Peyer's patch (tissue), 4 donors: ENCODE measurements around the gene JPH3. TPM values are rescaled to one million over a fixed set of nuclear protein-coding genes. Genes with fewer than 3 reads are reported as not detected.

Source experiments
- DNase-seq, 3 donors: peaks; one replicate each; pipeline ENCODE4 v3.0.0-alpha.2; 2017 to 2019
- H3K27ac ChIP-seq, 4 donors: fragments of 200-600 bp; sonication (generic); one replicate each; pipeline ENCODE4 v1.5.1; 2016 to 2019
- H3K27me3 ChIP-seq, 2 donors: fragments of 200-600 bp; sonication (generic); one replicate each; pipeline ENCODE4 v1.5.1; 2019
- H3K36me3 ChIP-seq, 3 donors: fragments of 200-600 bp; sonication (generic); one replicate each; pipeline ENCODE4 v1.5.1; 2016 to 2019
- H3K4me1 ChIP-seq, 4 donors: fragments of 200-600 bp; sonication (generic); one replicate each; pipeline ENCODE4 v1.5.1; 2016 to 2019
- H3K4me3 ChIP-seq, 4 donors: fragments of 200-600 bp; sonication (generic); 1 replicate in 3 of 4; 2 replicates in 1 of 4; pipeline ENCODE4 v1.5.1; 2016 to 2019; ENCODE audit warnings: mild to moderate bottlenecking in 1 of 4
- H3K9me3 ChIP-seq, 4 donors: fragments of 200-600 bp; sonication (generic); one replicate each; pipeline ENCODE4 v1.5.1; 2016 to 2019; ENCODE audit warnings: mild to moderate bottlenecking in 1 of 4
- POLR2A ChIP-seq, 2 donors: fragments of 450-650 bp; IDR thresholded peaks; one replicate each; pipeline ENCODE4 v1.5.1; 2017; ENCODE audit warnings: antibody characterized with exemption in 2 of 2, mild to moderate bottlenecking in 2 of 2, moderate library complexity in 2 of 2
- total RNA-seq, 4 donors: library from RNA; depleted of rRNA; stranded (reverse); fragments of >200 nt; gene quantifications; one replicate each; pipeline ENCODE4 v1.1.0, GENCODE V29; 2016
- TF ChIP-seq, protein P1 (sequence below), 6 experiments: fragments of 450-650 bp in 4 of 6; fragments of 200-600 bp in 2 of 6; sonication (generic) in 1 of 6; IDR thresholded peaks; one replicate each; pipeline ENCODE4 v1.5.1; 2017 to 2019; ENCODE audit warnings: antibody characterized with exemption in 6 of 6, mild to moderate bottlenecking in 3 of 6, moderate library complexity in 1 of 6

Gene JPH3
- total RNA-seq, 4 donors from 2014 or later: 0.13 to 0.57 TPM; not detected in 2

DNA sequence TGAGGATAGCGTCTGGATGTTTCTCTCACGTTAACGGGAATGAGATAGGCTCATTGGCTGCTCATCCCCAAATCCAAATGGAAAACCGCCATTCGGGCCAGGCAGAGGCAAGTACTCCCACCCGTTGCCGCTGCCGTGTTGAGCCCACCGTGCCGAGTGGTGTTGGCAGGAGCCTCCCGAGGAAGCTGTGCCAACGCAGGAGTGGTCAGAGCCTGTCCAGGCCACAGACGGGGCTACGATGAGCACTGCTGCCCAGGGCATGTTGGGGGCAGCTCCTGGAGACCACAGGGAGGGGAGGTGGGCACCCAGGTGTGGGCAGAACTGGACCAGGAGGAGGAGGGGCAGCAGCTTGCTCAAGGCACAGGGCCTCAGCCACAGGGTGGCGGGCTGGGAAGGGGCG is 91.5 kb downstream of the JPH3 start:
- Histone ChIP-seq H3K4me3 (no peak overlapping the region), H3K9me3 (no peaks in the 10 kb centered on the region), H3K27ac (no peak overlapping the region), H3K36me3 (peaks cover 0 to 10% (median 0%) of the 10 kb centered on the region in 3 donors), H3K4me1 (peaks cover 0 to 9% (median 0%) of the 10 kb centered on the region in 4 donors), H3K27me3 (no peaks in the 10 kb centered on the region)
- DNase-seq: no peak
- no peak for TF ChIP-seq POLR2A (IDR thresholded peaks at IDR 0.05)
- TF ChIP-seq, protein P1, sequence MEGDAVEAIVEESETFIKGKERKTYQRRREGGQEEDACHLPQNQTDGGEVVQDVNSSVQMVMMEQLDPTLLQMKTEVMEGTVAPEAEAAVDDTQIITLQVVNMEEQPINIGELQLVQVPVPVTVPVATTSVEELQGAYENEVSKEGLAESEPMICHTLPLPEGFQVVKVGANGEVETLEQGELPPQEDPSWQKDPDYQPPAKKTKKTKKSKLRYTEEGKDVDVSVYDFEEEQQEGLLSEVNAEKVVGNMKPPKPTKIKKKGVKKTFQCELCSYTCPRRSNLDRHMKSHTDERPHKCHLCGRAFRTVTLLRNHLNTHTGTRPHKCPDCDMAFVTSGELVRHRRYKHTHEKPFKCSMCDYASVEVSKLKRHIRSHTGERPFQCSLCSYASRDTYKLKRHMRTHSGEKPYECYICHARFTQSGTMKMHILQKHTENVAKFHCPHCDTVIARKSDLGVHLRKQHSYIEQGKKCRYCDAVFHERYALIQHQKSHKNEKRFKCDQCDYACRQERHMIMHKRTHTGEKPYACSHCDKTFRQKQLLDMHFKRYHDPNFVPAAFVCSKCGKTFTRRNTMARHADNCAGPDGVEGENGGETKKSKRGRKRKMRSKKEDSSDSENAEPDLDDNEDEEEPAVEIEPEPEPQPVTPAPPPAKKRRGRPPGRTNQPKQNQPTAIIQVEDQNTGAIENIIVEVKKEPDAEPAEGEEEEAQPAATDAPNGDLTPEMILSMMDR (IDR thresholded peaks at IDR 0.05): no peak

DNA sequence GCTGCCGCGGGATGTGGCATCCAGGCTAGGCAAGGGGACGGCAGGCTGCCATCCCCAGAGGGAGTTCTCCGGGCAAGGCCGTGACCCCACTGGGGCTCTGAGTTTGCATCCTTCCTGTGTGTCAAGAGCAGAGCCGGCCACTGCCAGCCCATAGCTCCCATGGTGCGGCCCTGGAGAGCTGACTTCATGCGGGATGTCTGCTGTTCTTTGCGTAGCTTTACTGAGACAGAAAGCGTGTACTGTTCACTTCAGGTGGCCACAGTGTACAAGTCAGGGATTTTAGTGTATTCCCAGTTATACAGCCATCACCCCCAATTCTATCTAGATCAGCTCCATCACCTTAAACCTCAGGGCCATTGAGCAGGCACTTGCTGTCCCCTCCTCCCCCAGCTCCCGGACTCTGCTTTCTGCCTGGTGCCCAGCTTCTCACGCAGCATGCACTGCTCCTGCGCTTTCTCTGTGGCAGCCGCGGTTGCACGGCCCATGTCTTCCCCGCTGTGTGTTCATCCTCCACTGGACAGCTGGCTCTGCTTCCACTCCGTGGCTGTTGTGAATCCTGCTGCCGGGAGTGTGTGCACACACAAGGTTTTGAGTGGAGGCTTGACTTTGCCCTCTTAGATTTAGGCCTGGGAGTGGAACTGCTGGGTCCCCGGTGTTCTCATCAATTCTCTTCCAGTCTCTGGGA is 92.3 kb downstream of the JPH3 start:
- Histone ChIP-seq H3K27me3 (no peaks in the 10 kb centered on the region), H3K27ac (no peak overlapping the region), H3K4me3 (no peak overlapping the region), H3K9me3 (no peaks in the 10 kb centered on the region), H3K4me1 (peaks cover 0 to 15% (median 0%) of the 10 kb centered on the region in 4 donors), H3K36me3 (peaks cover 0 to 10% (median 0%) of the 10 kb centered on the region in 3 donors)
- no peak for TF ChIP-seq POLR2A (IDR thresholded peaks at IDR 0.05)
- TF ChIP-seq, protein P1 (IDR thresholded peaks at IDR 0.05): no peak
- no peak for DNase-seq

DNA sequence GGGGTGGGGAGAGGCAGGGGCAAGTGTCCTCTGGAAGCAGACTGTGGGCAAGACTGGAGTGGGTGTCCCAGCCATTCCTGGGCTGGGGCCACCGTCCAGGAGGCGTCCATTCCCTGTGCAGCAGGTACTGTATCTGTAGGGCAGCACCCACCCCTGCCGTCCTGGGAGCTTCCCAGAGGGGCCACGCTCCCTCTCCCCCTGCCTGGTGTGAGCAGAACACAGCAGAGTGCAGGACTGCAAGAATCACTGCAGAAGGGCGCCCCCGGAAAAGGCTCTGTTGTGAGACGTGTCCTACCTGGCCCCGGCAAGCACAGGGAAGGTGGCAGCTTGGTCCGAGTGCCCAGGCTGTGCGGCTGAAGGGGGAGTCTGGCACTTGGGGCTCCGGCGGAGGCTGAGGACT is 93.2 kb downstream of the JPH3 start:
- peaks cover 0 to 15% (median 0%) of the 10 kb centered on the region in 4 donors for H3K4me1 ChIP-seq
- TF ChIP-seq, protein P1 (IDR thresholded peaks at IDR 0.05): no peak
- TF ChIP-seq POLR2A (IDR thresholded peaks at IDR 0.05): no peak
- no peak overlapping the region for H3K27ac ChIP-seq
- no peak overlapping the region for H3K4me3 ChIP-seq
- no peak for DNase-seq
- H3K36me3 ChIP-seq: peaks cover 0 to 10% (median 0%) of the 10 kb centered on the region in 3 donors
- no peaks in the 10 kb centered on the region for H3K9me3 ChIP-seq
- H3K27me3 ChIP-seq: no peaks in the 10 kb centered on the region

DNA sequence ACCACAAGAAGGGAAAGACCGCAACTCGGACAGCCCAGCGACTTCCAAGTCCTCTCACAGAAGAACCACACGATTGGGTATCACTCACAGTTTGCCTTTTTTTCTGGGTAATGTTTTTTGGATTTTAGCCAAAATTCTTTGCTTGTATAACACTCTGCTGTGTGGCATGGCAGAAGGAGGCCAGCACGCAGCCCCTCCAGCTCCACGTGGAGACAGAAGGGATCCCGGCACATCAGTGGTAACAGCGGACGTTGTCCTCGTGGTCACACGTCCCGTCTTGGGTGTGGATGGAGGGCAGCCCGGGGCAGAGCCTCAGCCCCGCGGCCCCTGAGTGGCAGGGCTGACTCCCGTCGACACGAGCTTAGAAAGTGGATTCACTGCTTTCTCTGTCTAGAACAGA is 94.4 kb downstream of the JPH3 start:
- TF ChIP-seq POLR2A (IDR thresholded peaks at IDR 0.05): no peak
- TF ChIP-seq, protein P1 (IDR thresholded peaks at IDR 0.05): no peak
- Histone ChIP-seq H3K27ac (no peak overlapping the region), H3K4me3 (no peak overlapping the region), H3K36me3 (peaks cover 0 to 10% (median 0%) of the 10 kb centered on the region in 3 donors), H3K27me3 (no peaks in the 10 kb centered on the region), H3K4me1 (peaks cover 0 to 21% (median 0%) of the 10 kb centered on the region in 4 donors), H3K9me3 (no peaks in the 10 kb centered on the region)
- DNase-seq: no peak

DNA sequence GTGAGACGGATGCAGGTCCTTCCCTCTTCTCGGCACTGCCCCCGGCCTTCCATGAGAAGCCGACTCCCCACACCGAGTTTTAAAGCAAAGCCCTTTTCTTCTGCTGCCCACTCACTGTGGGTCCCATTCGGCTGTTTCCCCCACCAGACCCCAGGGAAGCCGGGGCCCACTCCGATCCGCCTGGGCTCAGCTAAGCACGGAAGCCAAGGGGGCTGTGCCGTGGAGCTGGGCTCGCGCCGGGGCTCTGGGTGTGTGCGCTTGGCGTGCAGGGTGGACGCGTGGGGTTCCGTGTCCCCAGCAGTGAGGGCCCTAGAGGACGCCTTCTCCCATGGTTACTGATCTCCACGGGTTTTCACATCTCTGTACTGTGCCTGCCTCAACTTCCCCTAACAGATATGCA is 94.9 kb downstream of the JPH3 start:
- H3K36me3 ChIP-seq: peaks cover 0 to 10% (median 0%) of the 10 kb centered on the region in 3 donors
- peak overlapping the region in 1 of 4 donors; percentile 78 for H3K27ac ChIP-seq
- no peaks in the 10 kb centered on the region for H3K9me3 ChIP-seq
- TF ChIP-seq, protein P1 (IDR thresholded peaks at IDR 0.05): no peak
- no peak for TF ChIP-seq POLR2A (IDR thresholded peaks at IDR 0.05)
- no peak for DNase-seq
- peaks cover 0 to 26% (median 2%) of the 10 kb centered on the region in 4 donors for H3K4me1 ChIP-seq
- no peaks in the 10 kb centered on the region for H3K27me3 ChIP-seq
- H3K4me3 ChIP-seq: no peak overlapping the region
